SKM-1 treated with dmso at 0.1 percent for 144 hours (cell line): ENCODE measurements around the gene DPCD.

Experiments used
- DNase-seq: peaks from one replicate; lab custom pipeline; 2025; ENCODE audit not compliant: unreplicated experiment; lab: John Stamatoyannopoulos, UW

DPCD gene

GRCh38 chr10:101587725-101588653 is at the start of gene DPCD, which contains the start of gene POLL:
TSS of gene DPCD (plus strand) at chr10:101588321. CDS start at chr10:101588337, 16 bp downstream.
TSS of gene POLL (minus strand) at chr10:101588257. CDS start at chr10:101587360, 897 bp downstream.
- peak; percentile 69 for DNase-seq

GRCh38 chr10:101538446-101538845 is 49.7 kb upstream of the DPCD start:
- DNase-seq = no peak

- no peak for DNase-seq
Observed at GRCh38 chr10:101545898-101546297, 42.2 kb upstream of the DPCD start.

GRCh38 chr10:101550965-101551364 is 37.2 kb upstream of the DPCD start:
- no peak for DNase-seq

- no peak for DNase-seq
Observed at GRCh38 chr10:101552442-101552841, 35.7 kb upstream of the DPCD start.

- no peak for DNase-seq
Observed at GRCh38 chr10:101557541-101557940, 30.6 kb upstream of the DPCD start.

- peak; percentile 47 for DNase-seq
Observed at GRCh38 chr10:101558204-101558603, 29.9 kb upstream of the DPCD start.

- no peak for DNase-seq
Observed at GRCh38 chr10:101558671-101559595, 29.2 kb upstream of the DPCD start.

- DNase-seq = no peak
Observed at GRCh38 chr10:101559596-101560297, 28.4 kb upstream of the DPCD start.

- no peak for DNase-seq
Observed at GRCh38 chr10:101560298-101561067, 27.6 kb upstream of the DPCD start.

- no peak for DNase-seq
Observed at GRCh38 chr10:101561068-101561915, 26.8 kb upstream of the DPCD start.

GRCh38 chr10:101562231-101562630 is 25.9 kb upstream of the DPCD start:
- no peak for DNase-seq

GRCh38 chr10:101563007-101563406 is 25.1 kb upstream of the DPCD start:
- no peak for DNase-seq

- no peak for DNase-seq
Observed at GRCh38 chr10:101563497-101564040, 24.6 kb upstream of the DPCD start.

- no peak for DNase-seq
Observed at GRCh38 chr10:101564490-101564991, 23.6 kb upstream of the DPCD start.

GRCh38 chr10:101565370-101565900 is 22.7 kb upstream of the DPCD start:
- DNase-seq = no peak

- DNase-seq = no peak
Observed at GRCh38 chr10:101565936-101566332, 22.2 kb upstream of the DPCD start.

- no peak for DNase-seq
Observed at GRCh38 chr10:101566333-101567164, 21.6 kb upstream of the DPCD start.
